PFSK-1 (cell line): ENCODE measurements around the gene SLC12A4.

ENCODE experiments used
- FOXP2 ChIP-seq: optimal IDR thresholded peaks from 2 replicates; pipeline ENCODE3; 2011; ENCODE audit warnings: borderline replicate concordance, control low read depth, inconsistent platforms; ENCODE audit not compliant: insufficient read depth; ENCODE audit errors: extremely low read length, extremely low read depth
- POLR2AphosphoS5 ChIP-seq: IDR thresholded peaks from 2 replicates; pipeline ENCODE4 v1.6.1; 2012; ENCODE audit warnings: low read depth, mild to moderate bottlenecking, control low read depth, low read length, moderate library complexity
- SIN3A ChIP-seq: IDR thresholded peaks from 2 replicates; pipeline ENCODE4 v1.6.1; 2012; ENCODE audit warnings: mild to moderate bottlenecking, low read length, moderate library complexity, borderline replicate concordance; ENCODE audit not compliant: insufficient read depth
- TAF1 ChIP-seq: IDR thresholded peaks from 2 replicates; pipeline ENCODE4 v1.6.1; 2012; ENCODE audit warnings: low read length, control low read depth, borderline replicate concordance; ENCODE audit not compliant: insufficient read depth
- TF ChIP-seq, protein P1 (sequence below), 2 experiments: IDR thresholded peaks; 2 replicates each; pipeline versions ENCODE4 v1.6.1 to v1.8.0; 2011 to 2012; ENCODE audit warnings: low read depth in 2 of 2, low read length in 2 of 2, control low read depth in 1 of 2, inconsistent platforms in 1 of 2, mild to moderate bottlenecking in 1 of 2, moderate library complexity in 1 of 2; ENCODE audit not compliant: insufficient read depth in 1 of 2

The SLC12A4 gene

DNA sequence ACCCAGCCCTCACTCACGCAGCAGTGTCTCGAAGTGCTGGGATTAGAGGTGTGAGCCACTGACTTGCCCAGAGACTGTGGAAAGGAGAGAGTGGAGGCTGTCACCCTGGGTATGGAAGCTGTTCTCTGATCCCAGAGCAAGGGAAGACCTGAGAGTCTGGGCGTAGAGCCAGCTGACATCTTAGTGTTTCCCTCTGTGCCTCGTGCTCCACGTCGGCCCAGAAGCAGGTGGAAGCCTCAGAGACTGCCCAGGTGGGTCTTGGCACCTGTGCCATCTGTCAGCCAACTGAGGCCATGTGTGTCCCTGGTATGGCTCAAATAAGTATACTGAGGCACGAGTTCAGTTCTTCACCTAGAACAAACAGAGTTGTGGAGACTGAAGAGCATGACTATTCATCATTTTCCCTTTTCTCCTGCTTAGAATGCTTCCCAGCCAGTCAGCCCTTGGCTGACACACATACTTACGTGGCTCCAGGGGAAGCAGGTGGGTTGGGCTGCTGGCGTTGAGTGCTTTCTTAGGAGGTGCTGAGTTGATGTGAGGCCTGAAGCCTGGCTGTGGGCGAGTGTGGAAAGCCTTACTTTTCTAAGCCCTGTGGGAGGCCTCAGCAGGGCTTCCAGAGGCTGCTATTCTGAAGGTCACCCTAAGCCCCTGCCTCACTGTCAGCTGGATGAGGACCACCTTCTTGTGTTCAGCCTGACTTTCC lies 44.9 kb downstream of the SLC12A4 start:
- TF ChIP-seq POLR2AphosphoS5: no peak
- TF ChIP-seq TAF1: no peak
- no peak for TF ChIP-seq FOXP2
- TF ChIP-seq SIN3A: no peak
- TF ChIP-seq, protein P1, sequence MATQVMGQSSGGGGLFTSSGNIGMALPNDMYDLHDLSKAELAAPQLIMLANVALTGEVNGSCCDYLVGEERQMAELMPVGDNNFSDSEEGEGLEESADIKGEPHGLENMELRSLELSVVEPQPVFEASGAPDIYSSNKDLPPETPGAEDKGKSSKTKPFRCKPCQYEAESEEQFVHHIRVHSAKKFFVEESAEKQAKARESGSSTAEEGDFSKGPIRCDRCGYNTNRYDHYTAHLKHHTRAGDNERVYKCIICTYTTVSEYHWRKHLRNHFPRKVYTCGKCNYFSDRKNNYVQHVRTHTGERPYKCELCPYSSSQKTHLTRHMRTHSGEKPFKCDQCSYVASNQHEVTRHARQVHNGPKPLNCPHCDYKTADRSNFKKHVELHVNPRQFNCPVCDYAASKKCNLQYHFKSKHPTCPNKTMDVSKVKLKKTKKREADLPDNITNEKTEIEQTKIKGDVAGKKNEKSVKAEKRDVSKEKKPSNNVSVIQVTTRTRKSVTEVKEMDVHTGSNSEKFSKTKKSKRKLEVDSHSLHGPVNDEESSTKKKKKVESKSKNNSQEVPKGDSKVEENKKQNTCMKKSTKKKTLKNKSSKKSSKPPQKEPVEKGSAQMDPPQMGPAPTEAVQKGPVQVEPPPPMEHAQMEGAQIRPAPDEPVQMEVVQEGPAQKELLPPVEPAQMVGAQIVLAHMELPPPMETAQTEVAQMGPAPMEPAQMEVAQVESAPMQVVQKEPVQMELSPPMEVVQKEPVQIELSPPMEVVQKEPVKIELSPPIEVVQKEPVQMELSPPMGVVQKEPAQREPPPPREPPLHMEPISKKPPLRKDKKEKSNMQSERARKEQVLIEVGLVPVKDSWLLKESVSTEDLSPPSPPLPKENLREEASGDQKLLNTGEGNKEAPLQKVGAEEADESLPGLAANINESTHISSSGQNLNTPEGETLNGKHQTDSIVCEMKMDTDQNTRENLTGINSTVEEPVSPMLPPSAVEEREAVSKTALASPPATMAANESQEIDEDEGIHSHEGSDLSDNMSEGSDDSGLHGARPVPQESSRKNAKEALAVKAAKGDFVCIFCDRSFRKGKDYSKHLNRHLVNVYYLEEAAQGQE (IDR thresholded peaks at IDR 0.05; ENCODE audit: insufficient read depth in 1 of 2, low read depth in 2 of 2, low read length in 2 of 2): no peak

DNA sequence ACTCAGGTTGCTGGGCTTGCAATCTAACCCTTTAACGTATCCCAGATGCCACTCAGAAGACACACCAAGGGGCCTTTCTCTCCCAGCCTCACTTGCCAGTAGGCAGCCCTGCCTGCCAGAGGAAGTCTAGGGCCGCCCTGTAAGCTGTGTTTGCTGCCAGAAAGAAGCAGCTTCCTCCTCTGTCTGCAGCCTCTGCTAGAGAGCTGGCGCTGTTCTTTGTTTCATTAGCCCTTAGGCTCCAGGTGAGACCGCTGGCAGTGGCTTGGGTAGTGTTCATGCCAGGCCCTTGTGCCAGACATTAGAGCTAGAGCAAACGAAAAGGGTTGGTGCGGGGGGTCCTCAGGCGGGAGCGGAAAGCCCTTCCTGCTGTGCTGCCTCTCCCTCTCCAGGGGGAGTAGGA lies 45.7 kb downstream of the SLC12A4 start:
- TF ChIP-seq TAF1 (no peak), SIN3A (no peak), POLR2AphosphoS5 (no peak), FOXP2 (no peak)
- TF ChIP-seq, protein P1 (IDR thresholded peaks at IDR 0.05; ENCODE audit: insufficient read depth in 1 of 2, low read depth in 2 of 2, low read length in 2 of 2): no peak

DNA sequence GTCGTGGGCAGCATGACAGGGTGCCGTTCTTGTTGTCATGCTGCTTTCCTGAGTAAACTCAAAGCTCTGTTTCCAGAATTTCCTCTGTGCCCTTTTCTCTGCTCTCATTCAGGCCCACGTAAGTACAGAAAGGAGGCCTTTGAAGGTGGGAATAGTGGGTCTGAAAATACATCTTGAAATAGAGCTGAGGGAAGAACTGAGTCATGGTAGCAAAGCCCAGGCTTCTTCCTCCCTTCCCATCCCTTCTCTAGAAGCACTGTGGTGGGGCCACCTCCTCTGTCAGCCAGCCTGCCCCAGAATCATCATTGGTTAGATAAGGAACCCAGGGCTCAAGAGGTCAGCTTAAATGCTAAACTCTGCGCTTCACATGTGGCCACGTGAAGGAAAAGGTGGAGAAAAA lies 46.2 kb downstream of the SLC12A4 start:
- TF ChIP-seq POLR2AphosphoS5 (no peak), FOXP2 (no peak), TAF1 (no peak), SIN3A (no peak)
- TF ChIP-seq, protein P1 (IDR thresholded peaks at IDR 0.05; ENCODE audit: insufficient read depth in 1 of 2, low read depth in 2 of 2, low read length in 2 of 2): no peak

DNA sequence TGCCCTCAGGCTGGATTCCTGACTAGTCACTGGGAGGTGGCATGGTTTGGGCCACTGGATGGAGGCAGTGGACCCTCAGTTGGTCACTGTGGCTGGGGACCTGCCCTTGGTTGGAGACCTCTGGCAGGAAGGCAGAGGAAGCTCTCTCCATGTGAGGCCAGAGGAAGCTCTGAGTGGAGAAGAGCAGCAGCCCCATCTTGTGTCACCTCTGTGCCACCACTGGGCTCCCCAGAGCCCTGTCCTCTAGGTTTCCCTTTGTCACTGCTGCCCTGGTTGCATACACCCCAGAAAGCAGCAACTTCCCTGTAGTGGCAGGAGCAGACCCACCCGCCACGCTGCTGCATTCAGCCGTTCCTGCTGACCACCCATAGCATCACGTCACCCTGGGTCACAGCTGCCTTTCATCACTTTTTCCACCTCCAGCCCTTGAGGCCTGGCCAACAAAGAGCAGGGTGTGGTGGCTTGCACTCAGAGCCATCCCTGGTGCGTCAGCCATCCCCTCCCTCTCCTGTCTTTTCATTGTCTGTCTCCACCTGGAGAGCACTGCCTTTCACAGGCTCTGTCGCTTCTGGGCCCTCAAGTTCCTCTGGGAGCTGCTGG lies 48.7 kb downstream of the SLC12A4 start:
- TF ChIP-seq TAF1 (no peak), SIN3A (no peak), POLR2AphosphoS5 (no peak), FOXP2 (no peak)
- TF ChIP-seq, protein P1 (IDR thresholded peaks at IDR 0.05; ENCODE audit: insufficient read depth in 1 of 2, low read depth in 2 of 2, low read length in 2 of 2): no peak
